ENCODE measurements around the gene CAVIN1.
"Not testable (repeated sequence)": the region's sequence is repeated elsewhere in the genome, so short reads cannot be mapped to it uniquely, and the experiment has no call there.

The CAVIN1 gene

DNA sequence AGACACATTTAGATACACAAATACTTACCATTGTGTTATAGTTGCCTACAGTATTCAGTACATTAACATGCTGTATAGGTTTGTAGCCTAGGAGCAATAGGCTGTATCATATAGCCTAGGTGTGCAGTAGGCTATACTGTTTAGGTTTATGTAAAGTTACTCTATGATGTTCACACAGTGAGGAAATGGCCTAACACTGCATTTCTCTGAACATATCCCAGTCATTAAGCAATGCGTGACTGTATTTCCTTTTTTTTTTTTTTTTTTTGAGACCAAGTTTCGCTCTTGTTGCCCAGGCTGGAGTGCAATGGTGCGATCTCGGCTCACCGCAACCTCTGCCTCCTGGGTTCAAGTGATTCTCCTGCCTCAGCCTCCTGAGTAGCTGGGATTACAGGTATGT is 5.1 kb downstream of the CAVIN1 start:
- not testable (repeated sequence) for H3K9me3 Mint-ChIP-seq (ENCODE audit: low read depth); H3K27me3 Mint-ChIP-seq; H3K36me3 Mint-ChIP-seq; H3K27ac Mint-ChIP-seq; H3K4me3 Mint-ChIP-seq
- H3K4me1 Mint-ChIP-seq (ENCODE audit: low read depth) = peaks cover 29% of the 10 kb centered on the region

- Mint-ChIP-seq H3K4me3 (peak overlapping the region; percentile 52), H3K4me1 (ENCODE audit: low read depth) (peaks cover 13% of the 10 kb centered on the region), H3K36me3 (no peaks in the 10 kb centered on the region), H3K27me3 (no peaks in the 10 kb centered on the region), H3K9me3 (ENCODE audit: low read depth) (no peaks in the 10 kb centered on the region), H3K27ac (peak overlapping the region; percentile 47)
Observed at GRCh38 chr17:42414704-42415409, 8.2 kb downstream of the CAVIN1 start.

- Mint-ChIP-seq H3K27me3 (no peaks in the 10 kb centered on the region), H3K36me3 (no peaks in the 10 kb centered on the region), H3K9me3 (ENCODE audit: low read depth) (no peaks in the 10 kb centered on the region), H3K4me3 (no peak overlapping the region), H3K4me1 (ENCODE audit: low read depth) (peaks cover 13% of the 10 kb centered on the region), H3K27ac (no peak overlapping the region)
Observed at GRCh38 chr17:42413464-42414040, 9.5 kb downstream of the CAVIN1 start.

GRCh38 chr17:42411905-42412679 is 11.0 kb downstream of the CAVIN1 start:
- Mint-ChIP-seq H3K4me1 (ENCODE audit: low read depth) (peaks cover 17% of the 10 kb centered on the region), H3K4me3 (no peak overlapping the region), H3K27ac (no peak overlapping the region), H3K36me3 (no peaks in the 10 kb centered on the region), H3K27me3 (no peaks in the 10 kb centered on the region), H3K9me3 (ENCODE audit: low read depth) (no peaks in the 10 kb centered on the region)

GRCh38 chr17:42411361-42411760 is 11.7 kb downstream of the CAVIN1 start:
- Mint-ChIP-seq H3K36me3 (no peaks in the 10 kb centered on the region), H3K4me1 (ENCODE audit: low read depth) (peaks cover 19% of the 10 kb centered on the region), H3K27ac (no peak overlapping the region), H3K4me3 (no peak overlapping the region), H3K27me3 (no peaks in the 10 kb centered on the region), H3K9me3 (ENCODE audit: low read depth) (no peaks in the 10 kb centered on the region)

DNA sequence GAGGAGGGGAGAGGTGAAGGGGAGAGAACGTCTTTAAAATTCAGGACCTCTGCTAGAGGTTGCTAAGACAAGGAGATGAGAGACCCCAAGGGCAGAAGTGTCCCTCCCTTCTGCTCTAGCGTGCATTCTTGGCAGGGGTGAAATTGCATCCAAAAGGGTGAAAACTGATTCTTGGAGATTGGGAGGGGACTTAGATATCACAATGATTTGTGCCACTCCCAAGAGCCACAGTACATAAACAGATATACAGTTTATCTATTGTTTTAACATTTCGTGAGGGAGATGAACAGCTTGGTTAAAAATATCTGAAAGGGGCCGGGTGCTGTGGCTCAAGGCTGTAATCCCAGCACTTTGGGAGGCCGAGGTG is 12.8 kb downstream of the CAVIN1 start:
- Mint-ChIP-seq H3K27me3 (no peaks in the 10 kb centered on the region), H3K4me3 (no peak overlapping the region), H3K4me1 (ENCODE audit: low read depth) (peaks cover 18% of the 10 kb centered on the region), H3K27ac (no peak overlapping the region), H3K9me3 (ENCODE audit: low read depth) (no peaks in the 10 kb centered on the region), H3K36me3 (no peaks in the 10 kb centered on the region)

DNA sequence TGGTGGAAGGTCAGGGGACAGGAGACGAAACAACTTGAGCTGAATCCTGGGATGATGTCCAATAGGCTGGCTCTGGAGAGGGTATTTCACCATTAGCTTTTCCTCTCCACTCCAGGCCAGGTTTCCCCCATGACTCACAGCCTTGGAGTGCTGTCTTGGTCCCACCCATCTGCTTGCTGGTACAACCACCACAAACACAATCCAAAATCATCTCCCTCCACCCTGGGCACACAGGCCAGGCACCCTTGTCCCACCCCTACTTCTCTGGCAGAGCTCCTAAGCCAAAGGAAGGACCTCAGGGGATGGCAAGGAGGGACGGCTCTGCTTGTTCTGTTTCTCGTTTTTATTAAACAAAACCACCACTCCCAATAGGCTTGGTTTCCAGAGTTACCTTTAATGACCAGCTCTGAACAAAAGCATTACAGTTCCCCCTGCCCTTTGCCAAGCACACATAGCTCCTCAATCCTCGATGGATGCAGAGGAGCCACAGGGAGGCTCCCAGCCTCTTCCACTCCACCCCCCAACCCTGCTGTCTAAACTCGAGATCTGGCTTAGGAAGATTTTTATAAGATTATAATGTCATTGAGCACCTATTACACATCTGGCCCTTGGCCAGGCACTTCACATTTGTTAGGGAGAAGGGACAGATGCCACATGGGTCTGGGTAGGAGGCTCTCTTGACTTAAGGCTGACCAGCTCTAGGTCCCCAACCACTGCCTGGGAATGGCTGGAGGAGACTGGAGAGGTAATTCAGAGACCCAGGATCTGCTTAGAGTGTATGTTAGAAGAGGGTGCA is 13.3 kb downstream of the CAVIN1 start:
- H3K4me3 Mint-ChIP-seq = no peak overlapping the region
- no peaks in the 10 kb centered on the region for H3K36me3 Mint-ChIP-seq
- H3K9me3 Mint-ChIP-seq (ENCODE audit: low read depth) = no peaks in the 10 kb centered on the region
- peaks cover 13% of the 10 kb centered on the region for H3K4me1 Mint-ChIP-seq (ENCODE audit: low read depth)
- no peak overlapping the region for H3K27ac Mint-ChIP-seq
- H3K27me3 Mint-ChIP-seq = no peaks in the 10 kb centered on the region

GRCh38 chr17:42408061-42408460 is 15.0 kb downstream of the CAVIN1 start:
- no peak overlapping the region for H3K4me3 Mint-ChIP-seq
- no peaks in the 10 kb centered on the region for H3K9me3 Mint-ChIP-seq (ENCODE audit: low read depth)
- H3K27ac Mint-ChIP-seq = no peak overlapping the region

DNA sequence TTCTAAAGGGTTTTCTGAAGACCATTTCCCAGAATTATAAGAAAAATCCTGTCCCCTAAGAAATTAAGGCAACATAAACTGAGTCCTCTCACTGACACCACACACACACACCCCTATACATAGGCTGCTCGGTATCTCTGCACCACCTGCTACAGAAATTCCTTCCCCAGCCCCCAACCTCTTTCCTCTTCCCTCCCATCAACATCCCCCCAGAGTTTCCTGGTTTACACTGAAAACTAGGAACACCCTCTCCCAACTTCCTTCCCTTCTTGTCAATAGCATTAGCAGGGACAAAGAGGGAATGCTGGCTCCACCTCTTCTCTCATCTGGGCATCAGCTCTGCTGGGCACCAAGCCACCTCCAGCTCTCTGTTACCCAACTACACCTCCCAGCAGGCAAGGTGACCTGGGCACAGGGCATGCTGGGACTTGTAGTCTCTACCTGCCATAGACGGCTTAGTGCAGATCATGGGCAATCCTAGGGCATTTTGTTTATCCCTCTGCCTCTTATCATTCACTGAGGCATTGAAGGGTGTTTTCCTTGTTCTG is 15.7 kb downstream of the CAVIN1 start:
- H3K27ac Mint-ChIP-seq = peak overlapping the region; percentile 8
- no peaks in the 10 kb centered on the region for H3K27me3 Mint-ChIP-seq
- no peaks in the 10 kb centered on the region for H3K9me3 Mint-ChIP-seq (ENCODE audit: low read depth)
- H3K4me1 Mint-ChIP-seq (ENCODE audit: low read depth) = peaks cover 12% of the 10 kb centered on the region
- no peak overlapping the region for H3K4me3 Mint-ChIP-seq
- no peaks in the 10 kb centered on the region for H3K36me3 Mint-ChIP-seq

More at GRCh38 chr17:42408061-42408460, 15.0 kb downstream of the CAVIN1 start:
- H3K27me3 Mint-ChIP-seq = no peaks in the 10 kb centered on the region
- H3K4me1 Mint-ChIP-seq (ENCODE audit: low read depth) = peaks cover 11% of the 10 kb centered on the region
- H3K36me3 Mint-ChIP-seq = no peaks in the 10 kb centered on the region

DNA sequence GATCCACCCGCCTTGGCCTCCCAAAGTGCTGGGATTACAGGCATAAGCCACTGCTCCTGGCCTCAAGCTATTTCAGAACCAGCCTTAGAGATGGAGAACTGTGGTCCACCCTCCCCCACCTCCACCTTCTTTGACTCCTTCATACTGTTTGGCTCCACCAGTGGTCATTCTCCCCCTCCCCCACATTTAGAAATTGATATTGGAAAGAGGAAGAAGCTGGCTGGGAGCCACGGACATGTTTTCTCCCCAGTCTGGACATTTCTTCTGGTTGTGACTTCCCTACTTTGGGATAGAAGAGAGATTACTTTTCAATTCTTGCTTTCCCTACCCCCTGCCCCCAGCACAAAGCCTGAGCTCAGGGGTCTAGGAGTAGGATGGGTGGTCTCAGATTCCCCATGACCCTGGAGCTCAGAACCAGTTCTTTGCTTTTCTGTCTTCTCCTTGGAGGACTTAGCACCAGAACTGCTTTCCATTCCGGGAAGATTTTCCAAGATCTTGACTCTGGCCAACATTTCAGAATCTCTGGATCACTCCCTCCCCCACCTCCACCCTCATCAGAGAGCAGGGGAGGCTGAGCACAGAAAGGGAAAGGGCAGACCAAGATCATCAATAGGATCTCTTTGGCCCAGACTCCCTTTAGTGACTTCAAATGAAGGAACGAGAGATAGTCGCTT is 16.3 kb downstream of the CAVIN1 start:
- H3K27ac Mint-ChIP-seq = no peak overlapping the region
- H3K36me3 Mint-ChIP-seq = no peaks in the 10 kb centered on the region
- no peaks in the 10 kb centered on the region for H3K9me3 Mint-ChIP-seq (ENCODE audit: low read depth)
- no peak overlapping the region for H3K4me3 Mint-ChIP-seq
- H3K27me3 Mint-ChIP-seq = no peaks in the 10 kb centered on the region
- H3K4me1 Mint-ChIP-seq (ENCODE audit: low read depth) = peaks cover 14% of the 10 kb centered on the region

DNA sequence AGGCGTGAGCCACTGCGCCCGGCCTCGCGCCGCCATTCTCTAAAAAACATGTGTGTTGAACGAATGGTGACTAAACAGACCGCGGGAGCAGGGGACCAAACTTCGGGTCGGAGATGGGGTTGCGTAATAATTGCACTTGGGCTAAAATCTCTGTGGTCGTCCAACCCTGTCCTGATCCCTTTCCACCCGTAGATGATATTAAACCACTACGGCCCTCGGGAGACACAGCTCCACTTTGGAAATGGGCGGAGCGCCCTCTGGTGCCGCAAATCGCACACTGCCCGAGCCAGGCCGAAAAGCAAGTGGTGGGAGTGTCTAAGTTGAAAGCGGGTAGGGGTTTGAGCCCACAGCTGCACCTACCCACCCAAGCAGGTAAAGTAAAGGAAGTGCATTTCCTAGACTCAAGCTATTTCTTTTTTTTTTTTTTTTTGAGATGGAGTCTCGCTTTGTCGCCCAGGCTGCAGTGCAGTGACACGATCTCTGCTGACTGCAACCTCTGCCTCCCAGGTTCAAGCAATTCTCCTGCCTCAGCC is 17.0 kb downstream of the CAVIN1 start:
- Mint-ChIP-seq H3K36me3 (no peaks in the 10 kb centered on the region), H3K4me3 (no peak overlapping the region), H3K4me1 (ENCODE audit: low read depth) (peaks cover 14% of the 10 kb centered on the region), H3K27ac (no peak overlapping the region), H3K9me3 (ENCODE audit: low read depth) (no peaks in the 10 kb centered on the region), H3K27me3 (no peaks in the 10 kb centered on the region)

GRCh38 chr17:42405076-42405475 is 18.0 kb downstream of the CAVIN1 start:
- Mint-ChIP-seq H3K27me3 (no peaks in the 10 kb centered on the region), H3K27ac (no peak overlapping the region), H3K9me3 (ENCODE audit: low read depth) (no peaks in the 10 kb centered on the region), H3K4me3 (no peak overlapping the region), H3K36me3 (no peaks in the 10 kb centered on the region), H3K4me1 (ENCODE audit: low read depth) (peaks cover 20% of the 10 kb centered on the region)

DNA sequence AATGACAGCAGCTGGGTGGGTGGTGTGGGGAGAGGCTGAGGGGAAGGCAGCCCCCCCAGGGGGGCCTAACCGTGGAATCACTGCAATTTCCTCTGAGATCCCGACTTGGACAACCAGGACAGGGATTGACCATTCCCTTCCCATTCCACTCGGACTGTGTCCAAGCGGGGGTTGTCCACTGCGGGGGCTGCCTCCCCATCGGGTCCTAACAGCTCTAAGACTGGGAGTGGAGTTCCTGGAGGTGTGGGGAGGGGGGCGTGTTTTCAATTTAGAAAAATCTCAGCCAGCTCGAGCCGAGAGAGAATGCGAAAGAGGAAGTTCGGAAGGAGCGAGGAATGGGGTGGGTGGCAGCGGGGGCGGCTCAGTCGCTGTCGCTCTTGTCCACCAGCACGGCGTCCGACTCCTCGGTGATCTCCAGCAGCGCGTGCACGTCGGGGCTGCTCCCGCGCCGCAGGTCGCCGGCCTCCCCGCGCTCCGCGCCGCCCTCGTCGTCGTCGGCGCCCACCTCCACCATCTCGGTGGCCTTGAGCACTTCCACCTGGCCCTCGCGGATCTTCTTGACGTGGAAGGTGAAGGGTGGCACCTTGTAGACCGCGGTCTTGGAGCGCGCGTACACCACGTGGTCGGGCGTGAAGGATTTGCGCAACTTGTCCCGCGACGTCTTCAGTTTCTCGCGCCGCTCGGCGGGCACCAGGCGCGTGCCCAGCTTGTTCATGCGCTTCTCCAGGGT is 18.6 kb downstream of the CAVIN1 start:
- Mint-ChIP-seq H3K4me3 (no peak overlapping the region), H3K9me3 (ENCODE audit: low read depth) (no peaks in the 10 kb centered on the region), H3K4me1 (ENCODE audit: low read depth) (peaks cover 24% of the 10 kb centered on the region), H3K36me3 (no peaks in the 10 kb centered on the region), H3K27ac (no peak overlapping the region), H3K27me3 (no peaks in the 10 kb centered on the region)

Data from activated naive CD8-positive, alpha-beta T cell (primary cell).